Activated CD8-positive, alpha-beta memory T cell treated with anti-CD3 and anti-CD28 coated beads, Interleukin-2, amount 50 U/mL, for 24 hours (primary cell): ENCODE measurements around the gene CDH16.
"Not testable (repeated sequence)": the region's sequence is repeated elsewhere in the genome, so short reads cannot be mapped to it uniquely, and the experiment has no call there.

ENCODE experiments used
- DNase-seq: peaks from one replicate; pipeline ENCODE4 v3.0.0-alpha.2; 2020; ENCODE audit errors: extremely low read depth

Gene CDH16, protein sequence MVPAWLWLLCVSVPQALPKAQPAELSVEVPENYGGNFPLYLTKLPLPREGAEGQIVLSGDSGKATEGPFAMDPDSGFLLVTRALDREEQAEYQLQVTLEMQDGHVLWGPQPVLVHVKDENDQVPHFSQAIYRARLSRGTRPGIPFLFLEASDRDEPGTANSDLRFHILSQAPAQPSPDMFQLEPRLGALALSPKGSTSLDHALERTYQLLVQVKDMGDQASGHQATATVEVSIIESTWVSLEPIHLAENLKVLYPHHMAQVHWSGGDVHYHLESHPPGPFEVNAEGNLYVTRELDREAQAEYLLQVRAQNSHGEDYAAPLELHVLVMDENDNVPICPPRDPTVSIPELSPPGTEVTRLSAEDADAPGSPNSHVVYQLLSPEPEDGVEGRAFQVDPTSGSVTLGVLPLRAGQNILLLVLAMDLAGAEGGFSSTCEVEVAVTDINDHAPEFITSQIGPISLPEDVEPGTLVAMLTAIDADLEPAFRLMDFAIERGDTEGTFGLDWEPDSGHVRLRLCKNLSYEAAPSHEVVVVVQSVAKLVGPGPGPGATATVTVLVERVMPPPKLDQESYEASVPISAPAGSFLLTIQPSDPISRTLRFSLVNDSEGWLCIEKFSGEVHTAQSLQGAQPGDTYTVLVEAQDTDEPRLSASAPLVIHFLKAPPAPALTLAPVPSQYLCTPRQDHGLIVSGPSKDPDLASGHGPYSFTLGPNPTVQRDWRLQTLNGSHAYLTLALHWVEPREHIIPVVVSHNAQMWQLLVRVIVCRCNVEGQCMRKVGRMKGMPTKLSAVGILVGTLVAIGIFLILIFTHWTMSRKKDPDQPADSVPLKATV

DNA sequence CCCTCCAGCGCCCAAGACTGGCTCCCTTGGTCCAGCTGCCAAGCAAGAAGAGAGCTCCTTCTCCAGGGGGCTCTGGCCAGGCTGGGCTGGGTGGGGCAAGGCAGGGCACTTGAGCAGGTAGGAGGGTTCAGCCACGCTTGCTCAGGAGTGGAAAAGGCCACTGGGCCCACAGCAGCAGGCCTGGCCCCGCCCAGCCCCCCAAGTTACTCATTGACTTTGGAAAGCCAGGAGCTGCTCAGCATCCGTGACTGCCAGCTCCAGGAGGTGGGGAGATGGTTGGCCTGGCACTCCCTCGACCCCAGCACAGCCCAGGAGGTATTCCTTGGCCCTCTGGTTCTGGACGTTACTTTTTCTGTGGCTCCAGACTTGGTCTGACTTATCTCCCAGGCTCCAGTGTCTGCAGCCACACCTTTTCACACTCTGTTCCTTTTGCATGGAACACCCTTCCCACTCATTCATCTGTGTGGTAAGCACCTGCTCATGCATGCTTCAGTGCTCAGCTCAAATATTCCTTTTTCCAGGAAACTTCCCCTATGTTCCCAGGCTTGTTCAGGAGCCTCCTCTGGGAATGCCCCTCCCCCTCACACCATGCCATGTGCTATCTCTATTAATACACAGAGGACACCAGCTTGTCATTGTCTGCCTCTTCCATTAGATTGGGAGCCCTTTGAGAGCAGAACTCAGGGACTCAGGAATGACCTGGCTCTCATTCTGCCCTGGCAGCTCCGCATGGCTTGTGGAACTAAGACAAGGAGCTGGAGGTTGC is at the start of gene CDH16:
TSS of gene CDH16 (minus strand) at position 83 of the 766 bp plus-strand sequence. CDS start 820 bp downstream, outside the sequence.
- no peak for DNase-seq

DNA sequence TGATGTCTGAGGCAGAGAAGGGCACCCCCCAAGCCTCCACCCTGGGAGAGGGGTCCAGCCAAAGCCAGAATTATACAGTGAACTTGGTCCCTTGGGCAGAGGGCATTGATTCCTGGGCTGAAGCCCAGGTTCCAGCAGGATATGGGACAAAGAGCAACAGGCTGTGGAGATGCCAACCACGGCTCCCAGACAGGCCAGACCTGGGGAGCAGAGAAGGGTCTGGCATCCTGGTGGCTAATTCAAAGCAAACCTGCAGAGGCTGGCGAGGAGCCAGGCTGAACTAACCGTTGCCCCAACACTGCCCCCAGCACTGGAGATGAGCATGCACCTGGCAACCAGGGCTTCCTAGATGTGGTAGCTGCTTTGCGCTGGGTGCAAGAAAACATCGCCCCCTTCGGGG is 45.4 kb upstream of the CDH16 start:
- DNase-seq: no peak

DNA sequence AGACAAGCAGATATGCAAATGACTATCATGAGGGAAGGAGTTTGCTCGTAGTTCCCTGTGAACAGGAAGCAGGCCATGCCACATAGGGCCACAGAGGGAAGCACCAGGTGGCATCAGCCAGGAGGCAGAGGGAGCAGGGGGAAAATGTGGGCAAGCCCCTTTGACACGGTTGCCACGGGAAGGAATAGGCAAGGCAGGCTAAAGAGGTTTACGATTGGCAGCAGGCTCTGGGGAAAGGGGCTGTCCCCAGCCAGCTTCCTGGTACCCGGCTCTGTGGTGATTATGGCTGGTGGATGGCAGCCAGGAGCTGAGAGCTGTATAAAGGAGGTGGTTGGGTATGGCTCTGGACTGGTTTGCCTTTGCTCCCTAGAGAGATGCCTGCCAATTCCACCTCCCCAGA is 43.2 kb upstream of the CDH16 start:
- no peak for DNase-seq

DNA sequence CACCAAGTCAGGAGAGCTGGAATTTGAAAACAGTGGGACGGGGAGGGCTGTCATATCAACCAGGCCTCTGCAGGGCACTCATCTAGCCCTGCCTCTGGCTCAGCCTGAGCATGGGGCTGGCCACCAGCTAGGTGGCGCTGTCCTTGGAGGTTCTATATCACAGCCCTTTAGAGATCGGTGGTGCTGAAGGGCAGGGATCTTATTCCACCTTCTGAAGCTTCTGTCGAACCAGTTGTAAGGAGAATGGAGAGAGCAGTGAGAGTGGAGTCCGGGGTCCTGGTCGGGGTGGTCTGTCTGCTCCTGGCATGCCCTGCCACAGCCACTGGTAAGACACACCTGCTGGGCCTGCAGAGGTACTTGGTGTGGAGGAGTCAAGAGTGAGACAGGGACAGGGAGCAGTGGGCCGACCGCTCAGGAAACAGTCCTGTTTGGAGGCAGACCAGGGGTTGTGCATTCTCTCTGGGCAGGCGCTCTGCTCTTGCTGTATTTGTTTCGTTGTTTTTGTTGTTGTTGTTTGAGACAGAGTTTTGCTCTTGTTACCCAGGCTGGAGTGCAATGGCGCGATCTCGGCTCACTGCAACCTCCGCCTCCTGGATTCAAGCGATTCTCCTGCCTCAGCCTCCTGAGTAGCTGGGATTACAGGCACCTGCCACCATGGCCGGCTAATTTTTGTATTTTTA is 42.5 kb upstream of the CDH16 start, which contains the start of gene CES3:
TSS of gene CES3 (plus strand) at position 202 of the 680 bp plus-strand sequence. CDS start at position 244, 42 bp downstream.
- DNase-seq: no peak

DNA sequence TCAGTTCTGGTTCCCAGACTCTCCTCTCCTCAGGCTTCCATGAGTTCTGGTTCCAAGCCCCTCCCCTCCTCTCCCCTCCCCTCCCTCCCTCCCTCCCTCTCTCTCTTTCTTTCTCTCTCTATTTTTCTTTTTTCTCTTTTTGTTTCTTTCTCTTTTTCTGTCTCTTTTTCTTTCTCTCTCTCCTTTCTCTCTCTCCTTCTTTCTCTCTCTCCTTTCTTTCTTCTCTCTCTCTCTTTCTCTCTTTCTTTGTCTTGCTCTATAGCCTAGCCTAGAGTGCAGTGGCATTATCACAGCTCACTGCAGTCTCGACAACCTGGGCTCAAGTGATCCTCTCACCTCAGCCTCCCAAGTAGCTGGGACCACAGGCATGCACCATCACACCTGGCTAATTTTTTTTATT is 41.6 kb upstream of the CDH16 start:
- no peak for DNase-seq

DNA sequence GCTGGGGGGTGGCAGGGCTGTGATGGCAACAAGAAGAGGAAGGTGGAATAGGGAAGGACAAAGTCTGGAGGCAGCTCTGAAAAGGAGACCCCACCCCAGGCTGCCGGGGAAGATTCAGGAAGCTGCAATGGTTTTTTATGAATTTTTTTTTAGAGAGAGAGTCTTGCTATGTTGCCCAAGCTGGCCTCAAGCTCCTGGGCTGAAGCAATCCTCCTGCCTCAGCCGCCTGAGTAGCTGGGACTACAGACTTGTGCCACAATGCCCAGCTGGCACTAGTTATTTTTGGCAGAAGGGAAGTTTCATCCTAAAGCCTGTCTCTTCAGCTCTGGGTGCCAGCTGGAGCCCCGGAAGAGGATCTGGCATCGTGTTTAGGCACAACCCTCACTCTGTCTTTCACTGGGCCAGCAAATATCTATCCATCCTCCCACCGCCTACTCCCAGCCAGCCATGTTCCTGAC is 41.0 kb upstream of the CDH16 start:
- DNase-seq: no peak

DNA sequence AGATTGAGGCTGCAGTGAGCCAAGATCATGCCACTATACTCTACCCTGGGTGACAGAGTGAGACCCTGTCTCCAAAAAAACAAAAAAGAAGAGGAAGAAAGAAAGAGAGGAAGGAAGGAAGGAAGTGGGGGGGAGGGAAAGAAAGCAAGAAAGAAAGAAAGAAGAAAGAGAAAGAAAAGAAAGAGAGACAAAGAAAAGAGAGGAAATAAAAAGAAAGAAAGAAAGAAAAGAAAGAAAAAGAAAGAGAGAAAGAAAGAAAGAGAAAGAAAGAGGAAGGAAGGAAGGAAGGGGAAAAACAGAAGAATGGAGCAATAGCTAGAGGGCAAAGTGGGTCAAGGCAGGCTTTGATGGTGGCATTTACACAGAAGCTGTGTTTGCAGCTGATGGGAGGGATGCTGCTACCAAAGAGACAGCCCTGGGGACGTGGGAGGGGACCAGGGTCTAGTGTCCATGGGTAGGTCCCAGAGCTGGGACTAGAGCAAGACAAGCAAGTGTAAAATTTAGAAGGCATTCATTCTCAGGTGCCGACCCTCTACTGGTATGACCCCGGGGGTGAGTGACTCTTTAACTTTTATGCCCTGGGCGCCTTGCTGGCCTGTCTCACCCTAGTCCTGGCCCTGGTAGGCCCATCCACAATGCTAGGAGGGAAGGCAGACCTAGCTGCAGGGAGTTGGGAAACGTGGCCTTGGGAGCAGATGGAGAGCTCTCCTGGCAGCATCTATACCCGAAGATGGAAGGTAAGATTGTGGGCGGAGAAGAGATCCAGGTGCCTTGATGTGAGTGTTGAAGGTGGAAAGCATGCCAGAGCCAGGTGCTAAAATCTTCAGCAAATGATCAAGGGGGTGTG is 40.4 kb upstream of the CDH16 start:
- no peak for DNase-seq

DNA sequence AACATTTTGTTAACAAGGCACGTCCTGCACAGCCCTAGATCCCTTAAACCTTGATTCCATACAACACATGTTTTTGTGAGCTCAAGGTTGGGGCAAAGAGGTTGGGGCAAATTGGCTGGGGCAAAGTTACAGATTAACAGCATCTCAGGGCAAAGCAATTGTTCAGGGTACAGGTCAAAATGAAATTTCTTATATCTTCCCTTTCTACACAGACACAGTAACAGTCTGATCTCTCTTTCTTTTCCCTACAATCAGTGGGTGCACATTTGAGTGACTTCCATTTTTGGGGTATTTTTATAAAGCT is 37.4 kb upstream of the CDH16 start:
- not testable (repeated sequence) for DNase-seq

DNA sequence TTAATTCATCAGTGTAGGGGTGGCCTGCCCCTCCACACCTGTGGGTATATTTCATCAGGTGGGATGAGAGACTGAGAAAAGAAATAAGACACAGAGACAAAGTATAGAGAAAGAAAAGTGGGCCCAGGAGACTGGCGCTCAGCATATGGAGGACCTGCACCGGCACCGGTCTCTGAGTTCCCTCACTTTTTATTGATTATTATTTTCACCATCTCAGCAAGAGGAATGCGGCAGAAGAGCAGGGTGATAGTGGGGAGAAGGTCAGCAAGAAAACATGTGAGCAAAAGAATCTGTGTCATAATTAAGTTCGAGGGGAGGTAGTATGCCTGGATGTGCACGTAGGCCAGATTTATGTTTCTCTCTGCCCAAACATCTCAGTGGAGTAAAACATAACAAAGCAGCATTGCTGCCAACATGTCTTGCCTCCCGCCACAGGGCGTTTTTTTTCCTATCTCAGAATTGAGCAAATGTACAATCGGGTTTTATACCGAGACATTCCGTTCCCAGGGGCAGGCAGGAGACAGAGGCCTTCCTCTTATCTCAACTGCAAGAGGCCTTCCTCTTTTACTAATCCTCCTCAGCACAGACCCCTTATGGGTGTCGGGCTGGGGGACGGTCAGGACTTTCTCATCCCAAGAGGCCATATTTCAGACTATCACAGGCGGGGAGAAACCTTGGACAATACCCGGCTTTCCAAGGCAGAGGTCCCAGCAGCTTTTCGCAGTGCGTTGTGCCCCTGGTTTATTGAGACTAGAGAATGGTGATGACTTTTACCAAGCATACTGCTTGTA is 36.9 kb upstream of the CDH16 start:
- DNase-seq: not testable (repeated sequence)

DNA sequence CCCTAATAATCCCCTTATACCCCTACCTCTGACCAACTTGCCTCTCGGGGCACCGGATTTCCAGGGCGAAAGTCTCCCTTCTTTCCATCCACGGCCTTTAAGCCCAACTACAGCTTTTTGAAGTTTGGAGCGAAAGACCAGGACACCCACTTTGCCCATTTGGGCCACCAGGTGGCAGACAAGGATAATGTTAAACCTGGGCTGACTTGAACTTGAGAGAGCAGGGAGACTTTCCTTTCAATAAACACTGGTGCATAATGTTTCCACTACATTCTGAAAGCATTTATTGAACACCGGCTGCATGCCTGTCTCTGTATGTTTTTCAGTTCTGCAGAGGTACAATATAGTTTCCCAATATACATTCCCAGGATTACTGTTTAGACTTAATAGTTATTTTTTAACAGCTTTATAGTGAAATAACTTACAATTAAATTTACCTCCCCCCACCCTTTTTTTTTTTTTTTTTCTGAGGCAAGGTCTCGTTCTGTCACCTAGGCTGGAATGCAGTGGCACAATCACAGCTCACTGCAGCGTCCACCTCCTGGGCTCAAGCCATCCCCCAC is 35.5 kb upstream of the CDH16 start:
- DNase-seq: peak; percentile 54

DNA sequence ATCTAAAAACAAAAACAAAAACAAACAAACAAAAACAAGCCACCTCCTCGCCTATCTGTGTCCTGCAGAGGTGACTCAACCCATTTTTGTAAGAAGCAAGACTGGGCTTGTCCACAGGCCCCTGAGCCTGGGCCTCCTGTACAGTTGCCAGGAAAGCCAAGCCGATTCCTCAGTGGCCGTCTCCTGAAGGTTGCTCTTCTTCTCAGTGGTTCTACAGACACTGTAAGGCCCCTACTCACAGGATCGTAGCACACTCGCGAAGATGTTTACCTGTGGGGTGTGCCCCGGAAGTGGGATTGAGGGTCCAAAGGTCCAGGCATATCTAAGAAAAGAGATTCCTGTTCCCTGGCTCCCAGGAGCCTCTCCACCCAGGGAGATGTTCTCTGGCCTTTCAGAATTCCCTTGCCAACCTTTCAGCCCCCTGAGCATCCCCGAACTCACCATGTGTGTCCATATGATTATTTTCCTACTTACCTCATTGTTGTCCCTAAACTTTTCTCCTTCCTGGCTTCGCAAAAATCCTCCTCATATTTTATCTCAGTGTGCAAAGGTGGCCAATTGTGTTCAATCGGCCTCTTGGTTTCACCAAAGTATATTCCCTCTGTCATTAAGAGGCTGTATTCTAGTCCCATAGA is 34.9 kb upstream of the CDH16 start:
- DNase-seq: no peak

DNA sequence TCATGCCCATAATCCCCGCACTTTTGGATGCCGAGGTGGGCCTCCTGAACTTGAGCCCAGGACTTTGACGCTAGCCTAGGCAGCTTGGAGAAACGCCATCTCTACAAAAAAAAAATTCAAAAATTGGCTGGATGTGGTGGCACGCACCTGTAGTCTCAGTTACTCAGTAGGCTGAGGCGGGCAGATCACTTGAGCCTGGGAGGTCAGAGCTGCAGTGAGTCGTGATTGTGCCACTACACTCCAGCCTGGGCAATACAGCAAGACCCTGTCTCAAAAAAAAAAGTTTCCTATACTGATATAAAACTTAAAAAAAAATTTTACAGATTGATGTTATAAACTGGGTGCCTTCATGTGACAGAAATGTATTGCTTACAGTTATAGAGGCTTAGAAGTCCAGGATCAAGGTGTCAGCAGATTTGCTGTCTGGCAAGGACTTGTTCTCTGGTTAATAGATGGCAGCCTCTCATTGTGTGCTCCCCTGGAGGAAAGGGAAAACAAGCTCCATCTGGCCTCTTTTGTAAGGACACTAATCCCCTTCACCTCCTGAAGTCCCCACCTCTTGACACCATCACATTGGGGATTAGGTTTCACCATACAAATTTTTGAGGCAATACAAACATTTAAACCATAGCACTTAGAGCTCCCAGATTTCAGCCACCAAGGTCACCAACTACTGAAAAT is 33.9 kb upstream of the CDH16 start:
- DNase-seq: no peak

DNA sequence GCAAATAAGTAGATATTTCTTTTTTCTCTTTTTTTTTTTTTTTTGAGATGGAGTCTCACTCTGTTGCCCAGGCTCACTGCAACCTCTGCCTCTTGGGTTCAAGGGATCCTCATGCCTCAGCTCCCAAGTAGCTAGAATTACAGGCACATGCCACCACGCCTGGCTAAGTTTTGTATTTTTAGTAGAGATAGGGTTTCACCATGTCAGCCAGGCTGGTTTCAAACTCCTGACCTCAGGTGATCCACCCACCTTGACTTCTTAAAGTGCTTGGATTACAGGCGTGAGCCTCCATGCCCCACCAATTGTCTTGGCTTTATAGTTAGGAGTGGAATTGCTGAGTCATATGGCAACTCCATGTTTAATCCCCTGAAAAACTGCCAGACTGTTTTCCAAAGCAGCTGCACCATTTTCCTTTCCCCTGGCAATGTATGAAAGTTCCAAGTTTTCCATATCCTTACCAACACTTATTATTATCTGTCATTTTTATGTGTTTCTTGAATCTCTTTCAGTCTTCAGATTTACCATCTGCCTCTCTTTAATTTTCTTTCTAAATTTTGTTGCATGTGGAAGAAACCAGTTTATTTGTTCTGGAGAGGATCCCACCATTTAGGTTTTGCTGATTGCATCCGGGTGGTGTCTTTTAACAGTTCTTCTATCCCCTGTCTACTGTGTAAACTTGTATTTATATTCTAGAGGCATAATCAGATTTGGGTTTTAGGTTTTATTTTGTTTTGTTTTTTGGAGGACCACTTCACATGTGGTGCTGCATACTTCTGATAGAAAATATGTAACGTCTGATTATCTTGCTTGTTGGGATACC is 32.5 kb upstream of the CDH16 start:
- no peak for DNase-seq

DNA sequence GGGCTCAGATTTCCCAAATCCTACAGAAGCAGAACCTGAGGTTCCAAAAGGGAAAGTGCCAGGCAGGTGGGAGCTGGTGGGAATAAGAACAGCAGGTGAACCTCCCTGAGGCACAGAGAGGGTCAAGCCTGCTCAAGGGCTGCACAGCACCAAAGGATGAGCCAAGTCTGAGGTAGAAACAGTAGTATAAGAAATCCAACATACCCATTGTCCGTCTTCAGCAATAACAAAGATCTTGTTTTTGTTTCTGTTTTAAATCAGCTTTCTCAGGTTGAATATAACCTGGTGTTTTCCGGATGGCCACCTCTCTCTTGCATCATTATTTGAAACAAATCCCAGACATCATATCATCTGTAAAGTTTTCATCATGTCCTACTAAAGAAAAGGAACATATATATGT is 31.8 kb upstream of the CDH16 start:
- DNase-seq: no peak

DNA sequence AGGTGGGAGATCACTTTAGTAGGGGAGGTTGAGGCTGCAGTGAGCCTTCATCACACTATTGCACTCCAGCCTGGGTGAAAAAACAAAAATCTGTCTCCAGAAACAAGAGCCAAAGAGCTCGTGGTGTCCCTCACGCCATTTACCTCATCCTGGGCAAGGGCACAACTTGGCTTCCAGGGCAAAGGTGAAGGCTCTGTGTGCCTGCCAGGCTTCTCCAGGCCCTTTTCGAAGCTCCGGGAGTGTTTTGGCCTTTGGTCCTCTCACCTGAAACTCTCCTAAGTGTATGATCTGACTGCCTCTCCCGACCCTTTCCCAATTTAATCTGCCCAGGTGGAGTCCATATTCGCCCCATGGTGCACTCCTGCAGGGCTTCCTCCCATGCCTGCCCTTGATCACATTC is 30.8 kb upstream of the CDH16 start:
- DNase-seq: no peak

DNA sequence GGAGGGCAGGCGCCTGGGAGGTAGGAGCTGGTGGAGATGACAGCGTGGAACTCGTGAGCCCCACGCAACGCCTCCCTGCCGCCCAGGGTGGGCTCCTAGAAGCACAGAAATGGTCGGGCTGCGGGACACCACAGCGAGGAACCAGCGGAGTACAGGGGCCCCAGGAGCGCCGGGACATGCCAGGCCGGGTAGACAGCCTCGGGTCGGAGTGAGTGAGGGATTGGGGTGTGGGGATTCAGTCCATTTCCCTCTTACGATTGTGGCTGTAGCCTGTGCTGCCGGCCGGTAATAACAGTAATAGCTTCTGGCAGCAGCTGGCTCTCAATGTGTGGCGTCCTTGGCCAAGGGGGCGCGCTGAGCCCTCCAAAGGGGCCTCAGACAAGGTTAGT is 30.1 kb upstream of the CDH16 start:
- no peak for DNase-seq

DNA sequence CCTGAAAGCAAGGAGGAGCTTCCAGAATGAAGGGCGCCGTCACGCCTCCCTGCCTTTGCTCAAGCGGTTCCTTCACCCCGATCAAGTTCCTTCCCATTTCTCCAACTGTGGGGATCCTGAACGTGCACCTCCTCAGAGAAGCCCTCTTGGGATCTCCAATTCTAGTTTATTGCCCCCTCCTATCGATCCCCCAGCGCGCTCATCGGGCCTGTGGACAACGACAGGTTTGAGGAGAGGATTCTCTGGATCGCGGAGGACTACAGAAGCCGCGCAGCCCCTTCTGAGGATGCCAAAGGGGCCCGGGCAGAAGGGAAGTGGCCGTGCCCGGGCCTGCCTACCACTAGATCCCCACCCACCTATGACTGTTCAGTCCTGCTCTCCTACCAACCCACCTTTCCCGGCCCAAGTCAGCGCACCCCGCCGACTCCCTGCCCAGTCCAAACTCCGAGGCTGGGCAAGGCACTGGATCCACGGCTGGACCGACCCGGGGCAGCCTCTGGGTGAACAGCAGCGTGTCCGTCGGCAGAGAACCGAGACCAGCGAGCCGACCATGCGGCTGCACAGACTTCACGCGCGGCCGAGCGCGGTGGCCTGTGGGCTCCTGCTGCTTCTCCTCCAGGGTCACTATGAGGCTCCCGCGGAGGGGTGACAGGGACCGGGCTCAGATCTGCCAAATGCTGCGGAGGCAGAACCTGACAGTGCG is 29.6 kb upstream of the CDH16 start:
- no peak for DNase-seq
